HepG2 (cell line): ENCODE data around the gene CYP27B1. TPM values are rescaled to one million over a fixed set of nuclear protein-coding genes. Genes with fewer than 3 reads are reported as not detected.

Experiments used
- CTCF ChIP-seq: sonication (generic); formaldehyde crosslinking; IDR thresholded peaks from 2 replicates; pipeline ENCODE4 v1.5.0; 2020; ENCODE audit warnings: mild to moderate bottlenecking, missing genetic modification reagents, moderate library complexity
- HES4 ChIP-seq: sonication (generic); formaldehyde crosslinking; IDR thresholded peaks from 2 replicates; pipeline ENCODE4 v1.9.0; 2021; ENCODE audit warnings: mild to moderate bottlenecking, missing genetic modification reagents, borderline replicate concordance
- KDM5A ChIP-seq: fragments of 200-600 bp; sonication (generic); IDR thresholded peaks from 2 replicates; pipeline ENCODE4 v1.7.0; 2018; ENCODE audit warnings: antibody characterized with exemption, mild to moderate bottlenecking, low read length, borderline replicate concordance
- MTA1 ChIP-seq: sonication (generic); formaldehyde crosslinking; IDR thresholded peaks from 2 replicates; pipeline ENCODE4 v1.4.0; 2020; ENCODE audit warnings: missing genetic modification reagents, mild to moderate bottlenecking, borderline replicate concordance
- MTA3 ChIP-seq: sonication (generic); formaldehyde crosslinking; IDR thresholded peaks from 2 replicates; pipeline ENCODE4 v1.4.0; 2020; ENCODE audit warnings: missing genetic modification reagents
- MYC ChIP-seq: sonication (generic); formaldehyde crosslinking; IDR thresholded peaks from 2 replicates; pipeline ENCODE4 v1.9.0; 2021; ENCODE audit warnings: missing genetic modification reagents, borderline replicate concordance
- NR2F6 ChIP-seq, 2 experiments: IDR thresholded peaks; 2 replicates each; pipeline ENCODE4 v1.6.1; 2016; ENCODE audit warnings: antibody characterized with exemption in 1 of 2, mild to moderate bottlenecking in 1 of 2
- PITX1 ChIP-seq: sonication (generic); formaldehyde crosslinking; IDR thresholded peaks from 2 replicates; pipeline ENCODE4 v1.5.1; 2020; ENCODE audit warnings: mild to moderate bottlenecking, missing genetic modification reagents
- PRDM15 ChIP-seq: sonication (generic); formaldehyde crosslinking; IDR thresholded peaks from 2 replicates; pipeline ENCODE4 v1.4.0; 2020; ENCODE audit warnings: missing genetic modification reagents
- WIZ ChIP-seq: sonication (generic); formaldehyde crosslinking; IDR thresholded peaks from 2 replicates; pipeline ENCODE4 v1.5.1; 2020; ENCODE audit warnings: mild to moderate bottlenecking, missing genetic modification reagents
- ZNF407 ChIP-seq: sonication (generic); formaldehyde crosslinking; IDR thresholded peaks from one replicate; pipeline ENCODE4 v1.5.1; 2020; ENCODE audit warnings: mild to moderate bottlenecking, missing genetic modification reagents; ENCODE audit errors: not compliant biosample characterization
- ZNF598 ChIP-seq: sonication (generic); formaldehyde crosslinking; IDR thresholded peaks from 2 replicates; pipeline ENCODE4 v1.5.1; 2020; ENCODE audit warnings: mild to moderate bottlenecking, missing genetic modification reagents, borderline replicate concordance
- ZNF737 ChIP-seq: sonication (generic); formaldehyde crosslinking; IDR thresholded peaks from 2 replicates; pipeline ENCODE4 v1.5.0; 2020; ENCODE audit warnings: missing genetic modification reagents, mild to moderate bottlenecking, borderline replicate concordance
- ZNF773 ChIP-seq: sonication (generic); formaldehyde crosslinking; IDR thresholded peaks from 2 replicates; pipeline ENCODE4 v1.4.0; 2020; ENCODE audit warnings: missing genetic modification reagents, borderline replicate concordance
- polyA plus RNA-seq, 8 experiments: library from polyadenylated mRNA; depleted of rRNA in 3 of 8; stranded (reverse) in 7 of 8; unstranded in 1 of 8; fragments of >200 nt; fragmentation: Illumina TruSeq in 4 of 8; extraction: Trizol in 4 of 8; gene quantifications; 2 replicates each; pipeline versions ENCODE4 v1.2.1 to v1.2.3, GENCODE V29; 2011 to 2016; ENCODE audit warnings: low read depth in 4 of 8, missing spikeins in 1 of 8, mixed read lengths in 1 of 8; ENCODE audit not compliant: insufficient read depth in 1 of 8
- total RNA-seq, 5 experiments: library from RNA; depleted of rRNA; stranded (reverse); fragments of >200 nt; fragmentation: Illumina TruSeq; extraction: Trizol; gene quantifications; 2 replicates each; pipeline ENCODE4 v1.2.3, GENCODE V29; 2016; ENCODE audit warnings: low read depth in 1 of 5

CYP27B1 gene
- total and polyA plus RNA-seq, 2 of the 13 experiments (the other 11 are each of a cell fraction or from before 2014, with no cell fraction given), result 2.3 to 3.0 TPM

- no peak for TF ChIP-seq ZNF407
- no peak for TF ChIP-seq KDM5A
- TF ChIP-seq PITX1 (CRISPR knock-in tag), result no peak
- TF ChIP-seq CTCF (CRISPR knock-in tag), result peak; percentile 12; the same call in 1 of the 2 replicates
- 0 out of 2 replicates have a peak, but pooled peaks have one; percentile 28 for TF ChIP-seq ZNF598
- peak; percentile 0; the same call in 1 of the 2 replicates for TF ChIP-seq MYC
- TF ChIP-seq MTA3 (CRISPR knock-in tag), result no peak
- no peak for TF ChIP-seq HES4
- TF ChIP-seq NR2F6 (IDR thresholded peaks at IDR 0.05), result no peak
- no peak for TF ChIP-seq NR2F6 (CRISPR knock-in tag; IDR thresholded peaks at IDR 0.05)
- TF ChIP-seq ZNF737 (CRISPR knock-in tag), result 0 out of 2 replicates have a peak, but pooled peaks have one; percentile 28
- TF ChIP-seq WIZ (CRISPR knock-in tag), result no peak
- TF ChIP-seq MTA1, result no peak
- no peak for TF ChIP-seq PRDM15 (CRISPR knock-in tag)
- TF ChIP-seq ZNF773, result no peak
These were observed 39.8 kb downstream of the CYP27B1 start (continued) for GRCh38 chr12:57726884-57727757.
